ENCODE measurements around the gene SORBS2. TPM values are rescaled to one million over a fixed set of nuclear protein-coding genes. Genes with fewer than 3 reads are reported as not detected.

SORBS2 gene
- total RNA-seq, 1 donor from 2014 or later = 94.2 TPM

DNA sequence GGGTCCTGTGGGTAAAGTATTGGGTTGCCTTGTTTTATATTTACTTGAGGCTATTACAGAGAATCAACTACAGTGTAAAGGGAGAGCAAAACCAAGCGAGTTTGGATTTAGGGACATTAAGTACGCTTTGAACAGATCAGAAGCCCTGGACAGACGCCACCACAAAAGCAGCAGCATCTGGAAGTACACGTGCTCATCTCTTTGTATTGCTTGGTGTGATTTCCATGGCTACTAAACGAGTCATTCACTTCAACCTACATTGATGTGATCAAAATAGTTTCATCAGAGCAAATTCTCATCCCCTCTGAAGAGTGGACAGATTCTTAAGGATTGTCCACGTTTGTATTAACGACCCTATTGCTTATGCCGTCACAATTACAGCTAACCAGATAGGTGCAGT lies 85.1 kb downstream of the SORBS2 start:
- H3K9me3 Mint-ChIP-seq (ENCODE audit: low read depth) = no peaks in the 10 kb centered on the region
- H3K4me1 Mint-ChIP-seq (ENCODE audit: low read depth) = peaks cover 28% of the 10 kb centered on the region
- H3K27me3 Mint-ChIP-seq = no peaks in the 10 kb centered on the region
- no peak for DNase-seq (ENCODE audit: low spot score, unreplicated experiment)
- H3K27ac Mint-ChIP-seq = no peak overlapping the region
- peaks cover 4% of the 10 kb centered on the region for H3K36me3 Mint-ChIP-seq (ENCODE audit: insufficient read depth)
- H3K4me3 Mint-ChIP-seq (ENCODE audit: low read depth) = no peak overlapping the region
- TF ChIP-seq CTCF (IDR thresholded peaks at IDR 0.05; ENCODE audit: unreplicated experiment) = no peak

GRCh38 chr4:185723631-185724260 lies 88.2 kb downstream of the SORBS2 start:
- H3K4me1 Mint-ChIP-seq (ENCODE audit: low read depth) = peaks cover 45% of the 10 kb centered on the region
- no peaks in the 10 kb centered on the region for H3K9me3 Mint-ChIP-seq (ENCODE audit: low read depth)
- no peaks in the 10 kb centered on the region for H3K36me3 Mint-ChIP-seq (ENCODE audit: insufficient read depth)
- no peaks in the 10 kb centered on the region for H3K27me3 Mint-ChIP-seq
- no peak overlapping the region for H3K4me3 Mint-ChIP-seq (ENCODE audit: low read depth)
- no peak overlapping the region for H3K27ac Mint-ChIP-seq
- no peak for DNase-seq (ENCODE audit: low spot score, unreplicated experiment)
- TF ChIP-seq CTCF (IDR thresholded peaks at IDR 0.05; ENCODE audit: unreplicated experiment) = no peak

DNA sequence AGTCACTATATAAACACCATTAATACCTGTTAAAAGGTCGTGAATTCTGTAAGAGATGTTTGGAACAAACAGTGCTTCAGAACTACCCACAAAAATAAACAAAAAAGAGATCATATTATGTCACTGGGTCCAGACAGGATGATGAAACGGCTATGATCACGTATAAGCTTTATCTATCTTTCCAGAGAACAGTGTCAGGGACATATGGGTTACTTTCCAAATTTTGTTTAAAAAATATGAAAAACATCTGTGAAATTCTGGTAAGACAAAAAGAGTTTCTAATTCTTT lies 90.0 kb downstream of the SORBS2 start:
- no peak overlapping the region for H3K4me3 Mint-ChIP-seq (ENCODE audit: low read depth)
- no peaks in the 10 kb centered on the region for H3K9me3 Mint-ChIP-seq (ENCODE audit: low read depth)
- H3K4me1 Mint-ChIP-seq (ENCODE audit: low read depth) = peaks cover 43% of the 10 kb centered on the region
- no peak overlapping the region for H3K27ac Mint-ChIP-seq
- H3K27me3 Mint-ChIP-seq = no peaks in the 10 kb centered on the region
- DNase-seq (ENCODE audit: low spot score, unreplicated experiment) = no peak
- no peak for TF ChIP-seq CTCF (IDR thresholded peaks at IDR 0.05; ENCODE audit: unreplicated experiment)
- H3K36me3 Mint-ChIP-seq (ENCODE audit: insufficient read depth) = peaks cover 9% of the 10 kb centered on the region

DNA sequence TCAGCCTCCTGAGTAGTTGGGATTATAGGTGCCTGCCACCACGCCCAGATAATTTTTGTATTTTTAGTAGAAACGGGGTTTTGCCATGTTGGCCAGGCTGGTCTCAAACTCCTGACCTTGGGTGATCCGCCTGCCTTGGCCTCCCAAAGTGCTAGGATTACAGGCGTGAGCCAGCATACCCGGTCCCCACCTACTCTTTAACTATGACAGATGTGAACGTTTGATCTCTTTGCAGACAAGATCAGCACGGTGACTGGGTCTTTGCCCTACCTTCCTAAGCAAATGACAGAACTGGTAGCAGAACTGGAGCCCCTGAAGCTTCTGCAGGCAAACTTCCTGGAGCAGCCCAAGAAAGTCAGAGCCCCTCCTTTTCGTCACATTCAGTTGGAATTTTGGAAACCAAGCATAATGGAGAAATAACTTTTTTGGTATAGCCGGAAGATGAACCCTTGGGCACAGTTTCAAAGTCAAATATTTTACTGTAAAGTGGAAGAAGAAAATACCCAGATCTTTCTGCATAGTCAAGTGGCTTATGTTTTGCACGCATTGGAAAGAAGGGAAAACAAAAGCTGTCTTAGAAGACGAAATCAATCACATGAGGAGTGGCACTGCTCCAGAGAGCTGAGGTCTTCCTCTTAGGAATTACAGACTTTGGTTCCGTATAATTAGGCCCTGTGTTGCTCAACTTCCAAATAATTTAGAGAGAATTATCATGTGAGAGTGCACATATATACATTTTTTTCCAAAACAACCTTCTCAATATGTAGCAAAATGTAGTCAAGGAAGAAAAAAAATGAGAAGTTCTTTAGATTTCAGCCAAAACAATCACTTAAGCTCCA lies 90.6 kb downstream of the SORBS2 start:
- H3K36me3 Mint-ChIP-seq (ENCODE audit: insufficient read depth) = peaks cover 14% of the 10 kb centered on the region
- no peak overlapping the region for H3K4me3 Mint-ChIP-seq (ENCODE audit: low read depth)
- no peak for TF ChIP-seq CTCF (IDR thresholded peaks at IDR 0.05; ENCODE audit: unreplicated experiment)
- no peaks in the 10 kb centered on the region for H3K27me3 Mint-ChIP-seq
- no peaks in the 10 kb centered on the region for H3K9me3 Mint-ChIP-seq (ENCODE audit: low read depth)
- no peak for DNase-seq (ENCODE audit: low spot score, unreplicated experiment)
- H3K4me1 Mint-ChIP-seq (ENCODE audit: low read depth) = peaks cover 42% of the 10 kb centered on the region
- no peak overlapping the region for H3K27ac Mint-ChIP-seq

DNA sequence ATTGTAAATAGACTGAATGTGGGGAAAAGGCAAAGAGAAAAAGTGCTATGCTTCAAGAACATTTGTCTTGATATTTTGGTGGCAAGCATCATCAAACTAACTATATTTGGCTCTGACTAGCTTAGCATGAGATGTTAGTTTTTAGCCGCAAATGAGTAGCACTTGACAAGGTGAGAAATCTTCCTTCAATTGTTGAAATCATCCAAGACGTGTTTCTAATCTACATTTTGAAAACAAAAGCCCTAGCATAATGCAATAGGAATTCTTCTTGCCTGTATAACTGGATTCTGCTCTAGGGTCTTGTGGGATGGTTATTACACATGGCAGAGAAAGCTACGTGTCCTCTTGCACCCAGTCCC lies 92.5 kb downstream of the SORBS2 start:
- H3K4me3 Mint-ChIP-seq (ENCODE audit: low read depth) = no peak overlapping the region
- no peaks in the 10 kb centered on the region for H3K27me3 Mint-ChIP-seq
- H3K9me3 Mint-ChIP-seq (ENCODE audit: low read depth) = no peaks in the 10 kb centered on the region
- H3K4me1 Mint-ChIP-seq (ENCODE audit: low read depth) = peaks cover 35% of the 10 kb centered on the region
- H3K27ac Mint-ChIP-seq = no peak overlapping the region
- H3K36me3 Mint-ChIP-seq (ENCODE audit: insufficient read depth) = peaks cover 17% of the 10 kb centered on the region
- TF ChIP-seq CTCF (IDR thresholded peaks at IDR 0.05; ENCODE audit: unreplicated experiment) = no peak
- DNase-seq (ENCODE audit: low spot score, unreplicated experiment) = no peak

Measured in progenitor cell of endocrine pancreas (in vitro differentiated cells).